Activated CD8-positive, alpha-beta memory T cell treated with anti-CD3 and anti-CD28 coated beads, Interleukin-2, amount 10 ng/mL, durations not matched to agents 7 days and 5 days (primary cell): ENCODE results near the gene HAND1. TPM values are rescaled to one million over a fixed set of nuclear protein-coding genes. Genes with fewer than 3 reads are reported as not detected.

Experiments
- ATAC-seq: fragments of 150-1000 bp; cut with Tn5 transposase; one replicate; pipeline ENCODE4 v1.10.0; 2021; ENCODE audit warnings: moderate library complexity
- CTCF ChIA-PET: fragments of 350-600 bp; sonication (Branson Sonifier 250); formaldehyde crosslinking; loops from one replicate; lab custom pipeline; 2021; ENCODE audit warnings: antibody characterized with exemption; lab: Charles Lee
- DNase-seq: peaks from one replicate; pipeline ENCODE4 v3.0.0-alpha.2; 2020
- H3K27ac Mint-ChIP-seq: one replicate; pipeline ENCODE4 v1.8.0; 2021; ENCODE audit warnings: mild to moderate bottlenecking, mixed read lengths
- H3K27me3 Mint-ChIP-seq: one replicate; pipeline ENCODE4 v1.8.0; 2021; ENCODE audit warnings: mixed read lengths
- H3K36me3 Mint-ChIP-seq: one replicate; pipeline ENCODE4 v1.8.0; 2021; ENCODE audit warnings: mild to moderate bottlenecking, mixed read lengths
- H3K4me1 Mint-ChIP-seq: one replicate; pipeline ENCODE4 v1.8.0; 2021; ENCODE audit warnings: mixed read lengths
- H3K4me3 Mint-ChIP-seq: one replicate; pipeline ENCODE4 v1.8.0; 2021; ENCODE audit warnings: mild to moderate bottlenecking, moderate library complexity, mixed read lengths
- H3K9me3 Mint-ChIP-seq: one replicate; pipeline ENCODE4 v1.8.0; 2022; ENCODE audit warnings: low read depth, mixed read lengths
- total RNA-seq, 2 experiments: library from RNA; stranded (reverse); gene quantifications; one replicate each; pipeline ENCODE4 v1.2.3, GENCODE V29; 2021

Gene HAND1
- total RNA-seq: not detected

- no peaks in the 10 kb centered on the region for H3K9me3 Mint-ChIP-seq
- H3K4me1 Mint-ChIP-seq: peaks cover 20% of the 10 kb centered on the region
- no peak for ATAC-seq
- H3K36me3 Mint-ChIP-seq: no peaks in the 10 kb centered on the region
- H3K27me3 Mint-ChIP-seq: peaks cover 95% of the 10 kb centered on the region
- CTCF ChIA-PET: no interaction called here
- DNase-seq: no peak
- H3K4me3 Mint-ChIP-seq: no peak within 1 kb of the TSS
- peak within 1 kb of the TSS; percentile 16 for H3K27ac Mint-ChIP-seq
These were observed at the start of gene HAND1 for GRCh38 chr5:154478224-154478565. HAND1 (minus strand) TSS chr5:154478227; CDS start chr5:154478008, 219 bp downstream.

GRCh38 chr5:154526231-154527226, 48.5 kb upstream of the HAND1 start:
- peaks cover 27% of the 10 kb centered on the region for H3K27me3 Mint-ChIP-seq
- CTCF ChIA-PET: no interaction called here
- no peaks in the 10 kb centered on the region for H3K36me3 Mint-ChIP-seq
- H3K9me3 Mint-ChIP-seq: no peaks in the 10 kb centered on the region
- no peak overlapping the region for H3K27ac Mint-ChIP-seq
- no peak overlapping the region for H3K4me3 Mint-ChIP-seq
- H3K4me1 Mint-ChIP-seq: no peaks in the 10 kb centered on the region
- ATAC-seq (no peak), DNase-seq (no peak)

- CTCF ChIA-PET: interaction anchor here (1.9 kb wide), 1 partner anchor 107 kb away, joined by 4 read pairs; no protein-coding TSS in a partner anchor
- H3K9me3 Mint-ChIP-seq: no peaks in the 10 kb centered on the region
- no peak overlapping the region for H3K27ac Mint-ChIP-seq
- no peaks in the 10 kb centered on the region for H3K4me1 Mint-ChIP-seq
- peaks cover 37% of the 10 kb centered on the region for H3K27me3 Mint-ChIP-seq
- no peaks in the 10 kb centered on the region for H3K36me3 Mint-ChIP-seq
- DNase-seq (no peak), ATAC-seq (no peak)
- H3K4me3 Mint-ChIP-seq: no peak overlapping the region
These were observed 46.8 kb upstream of the HAND1 start for GRCh38 chr5:154524859-154525258.

GRCh38 chr5:154524181-154524580, 46.2 kb upstream of the HAND1 start:
- Mint-ChIP-seq H3K9me3 (no peaks in the 10 kb centered on the region), H3K4me3 (no peak overlapping the region), H3K27me3 (peaks cover 43% of the 10 kb centered on the region), H3K27ac (no peak overlapping the region), H3K36me3 (no peaks in the 10 kb centered on the region), H3K4me1 (no peaks in the 10 kb centered on the region)
- no peak for ATAC-seq
- CTCF ChIA-PET: interaction anchor here (1.9 kb wide), 1 partner anchor 108 kb away, joined by 4 read pairs; no protein-coding TSS in a partner anchor
- no peak for DNase-seq

GRCh38 chr5:154523709-154524108, 45.7 kb upstream of the HAND1 start:
- CTCF ChIA-PET: interaction anchor here (1.9 kb wide), 1 partner anchor 108 kb away, joined by 4 read pairs; no protein-coding TSS in a partner anchor
- Mint-ChIP-seq H3K4me3 (no peak overlapping the region), H3K36me3 (no peaks in the 10 kb centered on the region), H3K27ac (no peak overlapping the region), H3K9me3 (no peaks in the 10 kb centered on the region), H3K27me3 (peaks cover 47% of the 10 kb centered on the region), H3K4me1 (no peaks in the 10 kb centered on the region)
- no peak for DNase-seq
- ATAC-seq: no peak

GRCh38 chr5:154523104-154523503, 45.1 kb upstream of the HAND1 start:
- Mint-ChIP-seq H3K9me3 (no peaks in the 10 kb centered on the region), H3K27me3 (peaks cover 47% of the 10 kb centered on the region), H3K4me3 (no peak overlapping the region), H3K4me1 (no peaks in the 10 kb centered on the region), H3K27ac (no peak overlapping the region), H3K36me3 (no peaks in the 10 kb centered on the region)
- DNase-seq (no peak), ATAC-seq (no peak)
- CTCF ChIA-PET: interaction anchor here (1.9 kb wide), 1 partner anchor 109 kb away, joined by 4 read pairs; no protein-coding TSS in a partner anchor

GRCh38 chr5:154522284-154522683, 44.3 kb upstream of the HAND1 start:
- ATAC-seq: no peak
- no peak for DNase-seq
- Mint-ChIP-seq H3K4me3 (no peak overlapping the region), H3K36me3 (no peaks in the 10 kb centered on the region), H3K27me3 (peaks cover 44% of the 10 kb centered on the region), H3K9me3 (no peaks in the 10 kb centered on the region), H3K27ac (no peak overlapping the region), H3K4me1 (no peaks in the 10 kb centered on the region)
- CTCF ChIA-PET: interaction anchor here (1.4 kb wide), 1 partner anchor 62 kb away, joined by 3 read pairs; no protein-coding TSS in a partner anchor

GRCh38 chr5:154521756-154522155, 43.7 kb upstream of the HAND1 start:
- no peak overlapping the region for H3K27ac Mint-ChIP-seq
- CTCF ChIA-PET: interaction anchor here (1.1 to 1.5 kb wide), 5 partner anchors 9 to 62 kb away, joined by 3 to 18 read pairs (median 4); no protein-coding TSS in a partner anchor
- H3K27me3 Mint-ChIP-seq: peaks cover 47% of the 10 kb centered on the region
- H3K36me3 Mint-ChIP-seq: no peaks in the 10 kb centered on the region
- no peak overlapping the region for H3K4me3 Mint-ChIP-seq
- H3K9me3 Mint-ChIP-seq: no peaks in the 10 kb centered on the region
- H3K4me1 Mint-ChIP-seq: no peaks in the 10 kb centered on the region
- ATAC-seq: no peak
- DNase-seq: no peak

GRCh38 chr5:154520861-154521453, 42.9 kb upstream of the HAND1 start:
- no peak for ATAC-seq
- no peaks in the 10 kb centered on the region for H3K36me3 Mint-ChIP-seq
- H3K27ac Mint-ChIP-seq: no peak overlapping the region
- H3K4me3 Mint-ChIP-seq: no peak overlapping the region
- no peaks in the 10 kb centered on the region for H3K4me1 Mint-ChIP-seq
- H3K9me3 Mint-ChIP-seq: no peaks in the 10 kb centered on the region
- CTCF ChIA-PET: interaction anchor here (0.6 to 1.7 kb wide), 18 partner anchors 9 to 814 kb away, joined by 3 to 18 read pairs (median 4); no protein-coding TSS in a partner anchor
- DNase-seq: no peak
- H3K27me3 Mint-ChIP-seq: peaks cover 47% of the 10 kb centered on the region

GRCh38 chr5:154519359-154519758, 41.3 kb upstream of the HAND1 start:
- H3K27me3 Mint-ChIP-seq: peaks cover 50% of the 10 kb centered on the region
- CTCF ChIA-PET: interaction anchor here (1.7 kb wide), 1 partner anchor 53 kb away, joined by 7 read pairs; no protein-coding TSS in a partner anchor
- no peak for ATAC-seq
- DNase-seq: no peak
- H3K4me3 Mint-ChIP-seq: no peak overlapping the region
- H3K27ac Mint-ChIP-seq: no peak overlapping the region
- no peaks in the 10 kb centered on the region for H3K9me3 Mint-ChIP-seq
- H3K36me3 Mint-ChIP-seq: no peaks in the 10 kb centered on the region
- H3K4me1 Mint-ChIP-seq: peaks cover 7% of the 10 kb centered on the region

GRCh38 chr5:154518438-154518867, 40.4 kb upstream of the HAND1 start:
- no peaks in the 10 kb centered on the region for H3K36me3 Mint-ChIP-seq
- ATAC-seq (no peak), DNase-seq (no peak)
- no peak overlapping the region for H3K27ac Mint-ChIP-seq
- CTCF ChIA-PET: no interaction called here
- H3K4me1 Mint-ChIP-seq: peaks cover 16% of the 10 kb centered on the region
- H3K4me3 Mint-ChIP-seq: no peak overlapping the region
- H3K27me3 Mint-ChIP-seq: peaks cover 54% of the 10 kb centered on the region
- H3K9me3 Mint-ChIP-seq: no peaks in the 10 kb centered on the region

GRCh38 chr5:154517810-154518437, 39.9 kb upstream of the HAND1 start:
- Mint-ChIP-seq H3K27ac (no peak overlapping the region), H3K4me3 (no peak overlapping the region), H3K4me1 (peaks cover 18% of the 10 kb centered on the region), H3K36me3 (no peaks in the 10 kb centered on the region), H3K9me3 (no peaks in the 10 kb centered on the region), H3K27me3 (peaks cover 55% of the 10 kb centered on the region)
- ATAC-seq: no peak
- DNase-seq: no peak
- CTCF ChIA-PET: no interaction called here

GRCh38 chr5:154517181-154517580, 39.2 kb upstream of the HAND1 start:
- CTCF ChIA-PET: no interaction called here
- Mint-ChIP-seq H3K36me3 (no peaks in the 10 kb centered on the region), H3K4me1 (peaks cover 18% of the 10 kb centered on the region), H3K9me3 (no peaks in the 10 kb centered on the region), H3K4me3 (no peak overlapping the region), H3K27ac (no peak overlapping the region), H3K27me3 (peaks cover 55% of the 10 kb centered on the region)
- DNase-seq (no peak), ATAC-seq (no peak)
